ENCODE measurements around the gene CACNA1E. TPM values are rescaled to one million over a fixed set of nuclear protein-coding genes. Genes with fewer than 3 reads are reported as not detected.

Gene CACNA1E
- total RNA-seq, 4 donors from 2014 or later, result 0.03 to 0.15 TPM; not detected in 2

- no peak for DNase-seq (ENCODE audit: low spot score in 2 of 2)
- no peak overlapping the region for H3K4me3 ChIP-seq (ENCODE audit: low read depth, poor library complexity, severe bottlenecking)
- TF ChIP-seq CTCF (IDR thresholded peaks at IDR 0.05) (no peak), POLR2A (IDR thresholded peaks at IDR 0.05) (no peak)
- intact Hi-C loops (cut with DNase I; ENCODE audit: low total_unique reads), result no loop called here
Observed at GRCh38 chr1:181637998-181638397, 154.7 kb downstream of the CACNA1E start.

GRCh38 chr1:181640956-181641355 lies 157.6 kb downstream of the CACNA1E start:
- intact Hi-C loops (cut with DNase I; ENCODE audit: low total_unique reads), result no loop called here
- TF ChIP-seq POLR2A (IDR thresholded peaks at IDR 0.05) (no peak), CTCF (IDR thresholded peaks at IDR 0.05) (no peak)
- WGBS, 2 donors, result 79% methylated on average over 3 of the region's 3 CpGs

GRCh38 chr1:181643631-181644030 lies 160.3 kb downstream of the CACNA1E start:
- intact Hi-C loops (cut with DNase I; ENCODE audit: low total_unique reads), result no loop called here
- H3K4me3 ChIP-seq (ENCODE audit: low read depth, poor library complexity, severe bottlenecking), result no peak overlapping the region
- 51 to 62% methylated on average over 3 of the region's 3 CpGs for WGBS, 2 donors
- no peak for DNase-seq (ENCODE audit: low spot score in 2 of 2)
- no peak for TF ChIP-seq CTCF (IDR thresholded peaks at IDR 0.05)
- TF ChIP-seq POLR2A (IDR thresholded peaks at IDR 0.05), result no peak

More at GRCh38 chr1:181640956-181641355, 157.6 kb downstream of the CACNA1E start:
- H3K4me3 ChIP-seq (ENCODE audit: low read depth, poor library complexity, severe bottlenecking), result no peak overlapping the region
- DNase-seq (ENCODE audit: low spot score in 2 of 2), result no peak

- no peak overlapping the region for H3K4me3 ChIP-seq (ENCODE audit: low read depth, poor library complexity, severe bottlenecking)
- TF ChIP-seq CTCF (IDR thresholded peaks at IDR 0.05) (no peak), POLR2A (IDR thresholded peaks at IDR 0.05) (no peak)
- no peak for DNase-seq (ENCODE audit: low spot score in 2 of 2)
- intact Hi-C loops (cut with DNase I; ENCODE audit: low total_unique reads), result no loop called here
- WGBS, 2 donors, result 81 to 86% methylated on average over 5 of the region's 5 CpGs
Observed at GRCh38 chr1:181645171-181645570, 161.9 kb downstream of the CACNA1E start.

GRCh38 chr1:181646710-181647109 lies 163.4 kb downstream of the CACNA1E start:
- intact Hi-C loops (cut with DNase I; ENCODE audit: low total_unique reads), result no loop called here
- H3K4me3 ChIP-seq (ENCODE audit: low read depth, poor library complexity, severe bottlenecking), result no peak overlapping the region
- TF ChIP-seq POLR2A (IDR thresholded peaks at IDR 0.05), result no peak
- no peak for TF ChIP-seq CTCF (IDR thresholded peaks at IDR 0.05)
- DNase-seq (ENCODE audit: low spot score in 2 of 2), result no peak
- WGBS, 2 donors, result 80 to 81% methylated on average over 8 of the region's 8 CpGs

GRCh38 chr1:181647314-181648035 lies 164.2 kb downstream of the CACNA1E start:
- DNase-seq (ENCODE audit: low spot score in 2 of 2), result no peak
- 31 to 37% methylated on average over 11 of the region's 11 CpGs for WGBS, 2 donors
- TF ChIP-seq CTCF (IDR thresholded peaks at IDR 0.05) (no peak), POLR2A (IDR thresholded peaks at IDR 0.05) (no peak)
- intact Hi-C loops (cut with DNase I; ENCODE audit: low total_unique reads), result no loop called here
- no peak overlapping the region for H3K4me3 ChIP-seq (ENCODE audit: low read depth, poor library complexity, severe bottlenecking)

All from lower leg skin (tissue), 4 donors.